ENCODE measurements around the gene TUBA1A.
"Not testable (repeated sequence)": the region's sequence is repeated elsewhere in the genome, so short reads cannot be mapped to it uniquely, and the experiment has no call there.

The TUBA1A gene

GRCh38 chr12:49146406-49146805 is 42.5 kb downstream of the TUBA1A start:
- DNase-seq, result no peak

DNA sequence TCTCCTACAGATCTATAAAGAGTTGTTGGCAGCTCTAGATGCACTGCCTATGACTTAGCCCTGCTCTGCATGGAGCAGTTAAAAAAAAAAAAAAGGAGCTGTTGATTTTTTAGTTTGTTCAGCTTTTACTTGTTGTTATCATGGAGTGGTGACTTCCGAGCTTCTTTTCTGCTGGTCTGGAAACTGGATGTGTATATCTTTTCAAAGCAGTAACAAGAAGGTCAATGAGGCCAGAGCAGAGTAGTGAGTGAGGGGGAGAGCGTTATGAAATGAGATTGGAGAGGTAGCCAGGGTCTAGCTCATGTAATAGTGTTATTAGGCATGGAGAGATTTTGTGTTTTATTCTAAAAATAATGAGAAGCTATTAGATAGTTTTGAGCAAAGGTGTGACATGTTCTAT is 44.5 kb downstream of the TUBA1A start:
- no peak for DNase-seq

- DNase-seq, result no peak
These were observed 49.9 kb downstream of the TUBA1A start for GRCh38 chr12:49138999-49139398.

DNA sequence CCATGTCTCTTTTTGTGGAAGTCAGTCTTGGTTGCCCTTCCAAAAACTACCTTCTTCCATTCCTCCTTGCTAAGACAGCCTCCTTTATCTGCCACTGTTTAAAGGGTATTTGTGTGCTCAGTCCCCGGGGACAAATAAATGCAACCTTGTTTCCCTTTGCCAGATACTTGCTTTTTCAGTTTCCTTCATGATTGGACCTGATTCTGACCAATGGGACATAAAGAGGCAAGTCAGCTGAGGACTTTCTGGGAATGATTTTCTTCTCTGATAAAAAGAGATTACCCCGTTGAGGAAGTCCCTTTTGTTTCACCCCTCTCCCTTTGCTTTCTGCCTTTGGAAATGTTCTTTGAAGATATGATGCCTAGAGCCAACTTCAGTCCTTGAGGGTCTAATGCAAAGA is 50.3 kb downstream of the TUBA1A start:
- DNase-seq, result no peak

DNA sequence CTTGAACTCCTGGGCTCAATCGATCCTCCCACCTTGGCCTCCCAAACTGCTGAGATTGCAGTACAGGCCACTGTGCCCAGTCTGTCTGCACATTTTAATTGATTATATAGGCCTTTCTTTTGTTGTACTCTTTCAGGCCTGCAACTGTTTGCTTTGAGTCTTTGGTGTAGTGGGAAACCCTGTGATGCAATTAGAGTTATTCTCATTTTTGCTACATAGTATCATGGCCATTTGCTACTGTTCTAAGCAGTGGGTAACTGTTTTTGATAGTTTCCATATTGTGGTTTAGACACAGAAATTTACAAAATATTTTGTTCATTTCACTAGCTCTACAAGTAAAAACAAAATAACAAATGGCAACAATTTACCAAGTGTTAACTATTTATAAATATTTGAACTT is 51.4 kb downstream of the TUBA1A start:
- DNase-seq, result no peak

GRCh38 chr12:49136997-49137396 is 51.9 kb downstream of the TUBA1A start:
- DNase-seq, result not testable (repeated sequence)

Data from T-helper 9 cell (primary cell).